Suprapubic skin (tissue), 4 donors: Measurements from ENCODE around the gene TBR1.

Experiments
- EP300 ChIP-seq: sonication (generic); formaldehyde crosslinking; IDR thresholded peaks from one replicate; pipeline ENCODE4 v1.6.1; 2017; ENCODE audit warnings: antibody characterized with exemption
- POLR2A ChIP-seq, 2 donors: fragments of 450-650 bp; IDR thresholded peaks; one replicate each; pipeline ENCODE4 v1.6.1; 2017; ENCODE audit warnings: antibody characterized with exemption in 2 of 2, mild to moderate bottlenecking in 2 of 2, moderate library complexity in 2 of 2
- POLR2AphosphoS5 ChIP-seq, 3 donors: sonication (generic); formaldehyde crosslinking; IDR thresholded peaks; one replicate each; pipeline ENCODE4 v1.6.1; 2017; ENCODE audit warnings: antibody characterized with exemption in 3 of 3
- TF ChIP-seq, protein P1 (sequence below), 2 donors: fragments of 200-600 bp in 1 of 2; fragments of 450-650 bp in 1 of 2; sonication (generic) in 1 of 2; IDR thresholded peaks; one replicate each; pipeline ENCODE4 v1.5.1; 2016 to 2019; ENCODE audit warnings: antibody characterized with exemption in 2 of 2, mild to moderate bottlenecking in 1 of 2, moderate library complexity in 1 of 2

- TF ChIP-seq POLR2A (IDR thresholded peaks at IDR 0.05): no peak
- TF ChIP-seq, protein P1, sequence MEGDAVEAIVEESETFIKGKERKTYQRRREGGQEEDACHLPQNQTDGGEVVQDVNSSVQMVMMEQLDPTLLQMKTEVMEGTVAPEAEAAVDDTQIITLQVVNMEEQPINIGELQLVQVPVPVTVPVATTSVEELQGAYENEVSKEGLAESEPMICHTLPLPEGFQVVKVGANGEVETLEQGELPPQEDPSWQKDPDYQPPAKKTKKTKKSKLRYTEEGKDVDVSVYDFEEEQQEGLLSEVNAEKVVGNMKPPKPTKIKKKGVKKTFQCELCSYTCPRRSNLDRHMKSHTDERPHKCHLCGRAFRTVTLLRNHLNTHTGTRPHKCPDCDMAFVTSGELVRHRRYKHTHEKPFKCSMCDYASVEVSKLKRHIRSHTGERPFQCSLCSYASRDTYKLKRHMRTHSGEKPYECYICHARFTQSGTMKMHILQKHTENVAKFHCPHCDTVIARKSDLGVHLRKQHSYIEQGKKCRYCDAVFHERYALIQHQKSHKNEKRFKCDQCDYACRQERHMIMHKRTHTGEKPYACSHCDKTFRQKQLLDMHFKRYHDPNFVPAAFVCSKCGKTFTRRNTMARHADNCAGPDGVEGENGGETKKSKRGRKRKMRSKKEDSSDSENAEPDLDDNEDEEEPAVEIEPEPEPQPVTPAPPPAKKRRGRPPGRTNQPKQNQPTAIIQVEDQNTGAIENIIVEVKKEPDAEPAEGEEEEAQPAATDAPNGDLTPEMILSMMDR (IDR thresholded peaks at IDR 0.05): no peak
- TF ChIP-seq EP300: no peak
- no peak for TF ChIP-seq POLR2AphosphoS5 (IDR thresholded peaks at IDR 0.05)
These were observed 7.6 kb downstream of the TBR1 start for GRCh38 chr2:161423421-161424393.
